GM12878 (cell line): ENCODE data around the gene EPHA5. TPM values are rescaled to one million over a fixed set of nuclear protein-coding genes. Genes with fewer than 3 reads are reported as not detected.

Source experiments
- ATAC-seq: fragments of 200-7000 bp; cut with Tn5 transposase; 3 replicates; pipeline ENCODE4 v1.9.1; 2020; ENCODE audit warnings: mild to moderate bottlenecking, moderate library complexity
- BruUV-seq: library from RNA; stranded (reverse); fragments of 400-500 nt; replicated peaks from 2 replicates; lab custom pipeline; 2021; lab: Mats Ljungman, UMichigan
- CTCF ChIA-PET: fragments of 300-600 bp; sonication (Branson Sonifier 250); formaldehyde crosslinking; extraction: SDS; loops from one replicate; lab custom pipeline; 2021; ENCODE audit warnings: inconsistent platforms; lab: Yijun Ruan, JAX
- POLR2A ChIA-PET: fragments of 350-600 bp; formaldehyde crosslinking; extraction: SDS; loops from one replicate; lab custom pipeline; 2021; ENCODE audit warnings: inconsistent platforms; lab: Charles Lee
- RAD21 ChIA-PET: fragments of 300-600 bp; sonication (Branson Sonifier 250); formaldehyde crosslinking; loops from one replicate; lab custom pipeline; 2023; ENCODE audit warnings: antibody characterized with exemption; ENCODE audit not compliant: unreplicated experiment; lab: Charles Lee
- SMC1A ChIA-PET: fragments of 300-600 bp; sonication (Branson Sonifier 250); formaldehyde crosslinking; loops from one replicate; lab custom pipeline; 2023; ENCODE audit not compliant: unreplicated experiment, uncharacterized antibody; lab: Charles Lee
- DNase-seq: peaks from one replicate; pipeline ENCODE4 v3.0.0-alpha.2; 2011; ENCODE audit warnings: low read depth, low spot score
- FAIRE-seq: peaks from 3 replicates; lab custom pipeline; 2011; peaks lifted over from hg19 to GRCh38; lab: Jason Lieb, UNC
- H2AFZ ChIP-seq: 2 replicates; pipeline ENCODE4 v1.6.0; 2011; ENCODE audit warnings: low read depth, low read length, control low read depth; ENCODE audit not compliant: control insufficient read depth
- H3K27ac ChIP-seq: 2 replicates; pipeline ENCODE4 v1.5.1; 2011; ENCODE audit warnings: control low read depth; ENCODE audit not compliant: control insufficient read depth, insufficient read depth
- H3K27me3 ChIP-seq, 2 experiments: replicated peaks in 1 of 2; 2 replicates each; pipeline versions ENCODE4 v1.6.0 to v1.6.1; 2011; ENCODE audit warnings: low read length in 1 of 2; ENCODE audit not compliant: control insufficient read depth in 2 of 2, insufficient read depth in 2 of 2
- H3K36me3 ChIP-seq, 2 experiments: 2 replicates each; pipeline ENCODE4 v1.5.1; 2011; ENCODE audit warnings: low read length in 1 of 2; ENCODE audit not compliant: control insufficient read depth in 2 of 2, insufficient read depth in 2 of 2
- H3K4me1 ChIP-seq: 2 replicates; pipeline ENCODE4 v1.6.1; 2011; ENCODE audit warnings: mild to moderate bottlenecking, low read length, moderate library complexity, mixed read lengths; ENCODE audit not compliant: control insufficient read depth, insufficient read depth
- H3K4me2 ChIP-seq: 2 replicates; pipeline ENCODE4 v1.6.0; 2011; ENCODE audit warnings: control low read depth; ENCODE audit not compliant: control insufficient read depth, insufficient read depth
- H3K4me3 ChIP-seq: fragments of 200-600 bp; sonication (generic); 2 replicates; pipeline ENCODE4 v1.5.1; 2016
- H3K79me2 ChIP-seq: 2 replicates; pipeline ENCODE4 v1.6.0; 2011; ENCODE audit warnings: low read length; ENCODE audit not compliant: control insufficient read depth, insufficient read depth
- H3K9ac ChIP-seq: 2 replicates; pipeline ENCODE4 v1.8.0; 2011; ENCODE audit warnings: low read length, control low read depth, mixed read lengths; ENCODE audit not compliant: control insufficient read depth, insufficient read depth
- H3K9me3 ChIP-seq: replicated peaks from 3 replicates; pipeline ENCODE4 v1.5.1; 2011; ENCODE audit warnings: mild to moderate bottlenecking, low read length; ENCODE audit not compliant: control insufficient read depth, insufficient read depth
- H4K20me1 ChIP-seq: 2 replicates; pipeline ENCODE4 v1.6.0; 2011; ENCODE audit not compliant: control insufficient read depth, insufficient read depth
- CREM ChIP-seq: IDR thresholded peaks from 2 replicates; pipeline ENCODE4 v1.6.1; 2014; ENCODE audit warnings: antibody characterized with exemption, low read depth
- FOXM1 ChIP-seq: IDR thresholded peaks from 2 replicates; pipeline ENCODE4 v1.6.1; 2012; ENCODE audit warnings: low read depth, mild to moderate bottlenecking, inconsistent platforms, low read length, moderate library complexity
- NFYA ChIP-seq: IDR thresholded peaks from 2 replicates; pipeline ENCODE4 v1.6.1; 2011; ENCODE audit warnings: low read depth, mild to moderate bottlenecking, low read length, improper control_type of control experiment, borderline replicate concordance
- RAD21 ChIP-seq: IDR thresholded peaks from 2 replicates; pipeline ENCODE4 v1.6.1; 2011; ENCODE audit warnings: mild to moderate bottlenecking, low read depth, low read length, moderate library complexity; ENCODE audit not compliant: insufficient read depth
- REST ChIP-seq: IDR thresholded peaks from 2 replicates; pipeline ENCODE4 v1.6.1; 2012; ENCODE audit warnings: mild to moderate bottlenecking, low read depth, low read length
- TBL1XR1 ChIP-seq: IDR thresholded peaks from 2 replicates; pipeline ENCODE4 v1.6.1; 2012; ENCODE audit warnings: low read depth, low read length, improper control_type of control experiment
- TCF12 ChIP-seq: IDR thresholded peaks from 2 replicates; pipeline ENCODE4 v1.6.1; 2011; ENCODE audit warnings: low read depth, mild to moderate bottlenecking, low read length
- ZNF24 ChIP-seq: fragments of 450-650 bp; IDR thresholded peaks from 2 replicates; pipeline ENCODE4 v1.6.1; 2017; ENCODE audit warnings: antibody characterized with exemption, mild to moderate bottlenecking
- WGBS: methylation state at CpG from one replicate; pipeline ENCODE4 v1.1.6; 2016; ENCODE audit warnings: low lambda C conversion rate; ENCODE audit not compliant: insufficient replicate concordance, insufficient coverage; ENCODE audit errors: missing lambda C conversion rate; 5-methylcytosine and 5-hydroxymethylcytosine counted together
- in situ Hi-C: fragments of 300-500 bp; cut with MboI; formaldehyde crosslinking; loops from 9 replicates; pipeline ENCODE4 v1.14.3; 2018; ENCODE audit warnings: mixed read lengths
- intact Hi-C: fragments of 100-400 bp; cut with micrococcal nuclease; formaldehyde crosslinking; loops from one replicate; pipeline ENCODE4 v1.14.2; 2022; ENCODE audit not compliant: unreplicated experiment
- polyA plus RNA-seq, 11 experiments: library from polyadenylated mRNA; depleted of rRNA in 4 of 11; unstranded in 6 of 11; stranded (reverse) in 5 of 11; fragments of >200 nt; fragmentation: Nextera tagmentation in 4 of 11; fragmentation: Illumina TruSeq in 1 of 11; extraction: Ambion mirVana in 4 of 11; extraction: Trizol in 1 of 11; gene quantifications; 1 replicate in 1 of 11; 2 replicates in 10 of 11; pipeline versions ENCODE4 v1.2.1 to v1.2.3, GENCODE V29; 2011 to 2016; ENCODE audit warnings: inconsistent platforms in 2 of 11, missing spikeins in 2 of 11, low read depth in 1 of 11
- total RNA-seq, 4 experiments: library from RNA; depleted of rRNA in 3 of 4; stranded (reverse); fragments of >200 nt in 3 of 4; fragmentation: Illumina TruSeq in 1 of 4; extraction: Trizol in 1 of 4; gene quantifications; 2 replicates each; pipeline versions ENCODE4 v1.2.1 to v1.2.3, GENCODE V29; 2013 to 2021

The EPHA5 gene
- total and polyA plus RNA-seq, 10 of the 15 experiments (the other 5 are each of a cell fraction or from before 2014, with no cell fraction given) = not detected

- intact Hi-C loops (no loop called here), in situ Hi-C loops (no loop called here)
- H3K27ac ChIP-seq = no peak overlapping the region
- H2AFZ ChIP-seq = no peak overlapping the region
- H3K4me2 ChIP-seq = no peak overlapping the region
- no peak for TF ChIP-seq ZNF24
- TF ChIP-seq FOXM1 = no peak
- TF ChIP-seq CREM = no peak
- no peak for TF ChIP-seq TCF12
- TF ChIP-seq NFYA = no peak
- no peak for TF ChIP-seq TBL1XR1
- no peak for TF ChIP-seq REST
- TF ChIP-seq RAD21 = no peak
- ChIA-PET POLR2A (no interaction called here), RAD21 (interaction anchor here (0.8 kb wide), 1 partner anchor 317 kb away, joined by 3 read pairs; no protein-coding TSS in a partner anchor), SMC1A (no interaction called here), CTCF (no interaction called here)
- FAIRE-seq (no peak), DNase-seq (no peak), ATAC-seq (no peak)
- no peak overlapping the region for H3K9ac ChIP-seq
- H3K4me1 ChIP-seq = no peaks in the 10 kb centered on the region
- no peak overlapping the region for H3K4me3 ChIP-seq
- no peaks in the 10 kb centered on the region for H3K36me3 ChIP-seq
- H3K9me3 ChIP-seq = no peaks in the 10 kb centered on the region
- WGBS = 9% methylated on average over 3 of the region's 3 CpGs
- BruUV-seq = no TSS peak
- H4K20me1 ChIP-seq = no peaks in the 10 kb centered on the region
- H3K27me3 ChIP-seq = no peaks in the 10 kb centered on the region
- no peaks in the 10 kb centered on the region for H3K79me2 ChIP-seq
Measured at GRCh38 chr4:65651751-65652150, 18.5 kb downstream of the EPHA5 start.
